BJ (cell line): ENCODE results near the gene COL20A1. TPM values are rescaled to one million over a fixed set of nuclear protein-coding genes. Genes with fewer than 3 reads are reported as not detected.

Source experiments
- CTCF ChIA-PET: fragments of 350-600 bp; formaldehyde crosslinking; extraction: SDS; loops from one replicate; lab custom pipeline; 2021; ENCODE audit warnings: antibody characterized with exemption, inconsistent platforms; lab: Yijun Ruan, JAX
- POLR2A ChIA-PET: fragments of 300-600 bp; sonication (Branson Sonifier 250); formaldehyde crosslinking; extraction: SDS; loops from one replicate; lab custom pipeline; 2021; ENCODE audit warnings: antibody characterized with exemption; lab: Charles Lee
- DNase-seq: peaks from one replicate; pipeline ENCODE4 v3.0.0-alpha.2; 2011; ENCODE audit warnings: low read depth
- H3K27me3 ChIP-seq: 2 replicates; pipeline ENCODE4 v1.6.0; 2011; ENCODE audit warnings: low read length; ENCODE audit not compliant: control insufficient read depth, insufficient read depth
- H3K36me3 ChIP-seq: 2 replicates; pipeline ENCODE4 v1.5.1; 2011; ENCODE audit warnings: low read length; ENCODE audit not compliant: control insufficient read depth, insufficient read depth
- H3K4me3 ChIP-seq: 2 replicates; pipeline ENCODE4 v1.5.1; 2011; ENCODE audit warnings: low read depth, mild to moderate bottlenecking, control low read depth, low read length
- CTCF ChIP-seq: IDR thresholded peaks from 2 replicates; pipeline ENCODE4 v1.5.1; 2011; ENCODE audit warnings: low read depth, mild to moderate bottlenecking, control low read depth, inconsistent platforms, low read length, moderate library complexity; ENCODE audit not compliant: insufficient read depth
- polyA minus RNA-seq: library from RNA; depleted of rRNA, polyadenylated mRNA; stranded (reverse); fragments of >200 nt; gene quantifications from 2 replicates; pipeline ENCODE4 v1.2.3, GENCODE V29; 2011; rRNA and poly(A)+ RNA removed
- polyA plus RNA-seq: library from polyadenylated mRNA; depleted of rRNA; stranded (reverse); fragments of >200 nt; gene quantifications from 2 replicates; pipeline ENCODE4 v1.2.3, GENCODE V29; 2011; rRNA removed

Gene COL20A1
- not detected in 2 replicates for polyA plus RNA-seq
- polyA minus RNA-seq, result not detected in 2 replicates

GRCh38 chr20:63292904-63293303 is at the start of gene COL20A1:
Gene COL20A1 (plus strand): TSS chr20:63293186. CDS start chr20:63295108, 1,922 bp downstream.
- CTCF ChIA-PET, result interaction anchor here (1.3 to 4.5 kb wide), 2 partner anchors 17 to 69 kb away, joined by 5 to 36 read pairs; no protein-coding TSS in a partner anchor

GRCh38 chr20:63243604-63244247 is 49.3 kb upstream of the COL20A1 start:
- ChIA-PET POLR2A (no interaction called here), CTCF (interaction anchor here (1.1 kb wide), 2 partner anchors 20 to 66 kb away, joined by 4 to 6 read pairs; no protein-coding TSS in a partner anchor)
- DNase-seq, result no peak
- Histone ChIP-seq H3K27me3 (peaks cover 4% of the 10 kb centered on the region), H3K36me3 (no peaks in the 10 kb centered on the region), H3K4me3 (no peak overlapping the region)
- no peak for TF ChIP-seq CTCF

More at GRCh38 chr20:63292904-63293303, at the start of gene COL20A1:
- POLR2A ChIA-PET, result no interaction called here
- Histone ChIP-seq H3K36me3 (peaks cover 10% of the 10 kb centered on the region), H3K27me3 (peaks cover 14% of the 10 kb centered on the region), H3K4me3 (no peak within 1 kb of the TSS)
- DNase-seq, result no peak
- TF ChIP-seq CTCF, result no peak

GRCh38 chr20:63244468-63244867 is 48.5 kb upstream of the COL20A1 start:
- CTCF ChIA-PET, result no interaction called here
- DNase-seq, result no peak

GRCh38 chr20:63246490-63247288 is 46.3 kb upstream of the COL20A1 start:
- H3K27me3 ChIP-seq, result peaks cover 4% of the 10 kb centered on the region
- no peak for DNase-seq
- POLR2A ChIA-PET, result no interaction called here

More at GRCh38 chr20:63244468-63244867, 48.5 kb upstream of the COL20A1 start:
- peaks cover 4% of the 10 kb centered on the region for H3K27me3 ChIP-seq
- no peak for TF ChIP-seq CTCF
- no peaks in the 10 kb centered on the region for H3K36me3 ChIP-seq
- POLR2A ChIA-PET, result no interaction called here
- no peak overlapping the region for H3K4me3 ChIP-seq

More at GRCh38 chr20:63246490-63247288, 46.3 kb upstream of the COL20A1 start:
- Histone ChIP-seq H3K36me3 (no peaks in the 10 kb centered on the region), H3K4me3 (no peak overlapping the region)
- no peak for TF ChIP-seq CTCF
- CTCF ChIA-PET, result interaction anchor here (0.6 to 9.2 kb wide), 6 partner anchors 8 to 118 kb away, joined by 3 to 64 read pairs (median 3); no protein-coding TSS in a partner anchor
